Limb (tissue), 2 donors: Measurements from ENCODE around the gene ADAMTSL5.

Experiments used
- DNase-seq, 2 donors: peaks; one replicate each; pipeline ENCODE4 v3.0.0-alpha.2; 2016; ENCODE audit errors: extremely low spot score in 2 of 2

The ADAMTSL5 gene

DNA sequence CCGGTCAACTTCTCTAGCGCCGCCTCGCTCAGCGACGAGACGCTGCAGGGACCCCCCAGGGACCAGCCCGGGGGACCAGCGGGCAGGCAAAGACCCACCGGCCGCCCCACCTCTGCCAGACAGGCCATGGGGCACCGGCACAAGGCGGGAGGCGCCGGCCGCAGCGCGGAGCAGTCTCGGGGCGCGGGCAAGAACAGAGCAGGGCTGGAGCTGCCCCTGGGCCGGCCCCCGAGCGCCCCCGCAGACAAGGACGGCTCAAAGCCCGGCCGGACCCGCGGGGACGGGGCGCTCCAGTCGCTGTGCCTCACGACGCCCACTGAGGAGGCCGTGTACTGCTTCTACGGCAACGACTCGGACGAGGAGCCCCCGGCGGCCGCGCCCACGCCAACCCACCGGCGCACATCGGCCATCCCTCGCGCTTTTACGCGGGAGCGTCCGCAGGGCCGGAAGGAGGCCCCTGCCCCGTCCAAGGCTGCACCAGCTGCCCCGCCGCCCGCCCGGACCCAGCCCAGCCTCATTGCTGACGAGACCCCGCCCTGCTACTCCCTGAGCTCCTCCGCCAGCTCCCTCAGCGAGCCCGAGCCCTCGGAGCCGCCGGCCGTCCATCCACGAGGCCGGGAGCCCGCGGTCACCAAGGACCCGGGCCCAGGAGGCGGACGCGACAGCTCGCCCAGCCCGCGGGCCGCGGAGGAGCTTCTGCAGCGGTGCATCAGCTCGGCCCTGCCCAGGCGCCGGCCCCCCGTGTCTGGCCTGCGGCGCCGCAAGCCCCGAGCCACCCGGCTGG lies 45.1 kb downstream of the ADAMTSL5 start:
- DNase-seq: peak in 1 of 2 donors; percentile 42

DNA sequence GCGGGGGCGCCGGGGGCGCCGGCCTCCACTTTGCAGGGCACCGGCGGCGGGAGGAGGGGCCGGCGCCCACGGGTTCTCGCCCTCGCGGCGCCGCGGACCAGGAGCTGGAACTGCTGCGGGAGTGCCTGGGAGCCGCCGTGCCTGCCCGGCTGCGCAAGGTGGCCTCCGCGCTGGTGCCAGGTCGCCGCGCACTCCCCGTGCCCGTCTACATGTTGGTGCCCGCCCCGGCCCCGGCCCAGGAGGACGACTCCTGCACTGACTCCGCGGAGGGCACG lies 45.7 kb downstream of the ADAMTSL5 start:
- DNase-seq: peak in 1 of 2 donors; percentile 44

DNA sequence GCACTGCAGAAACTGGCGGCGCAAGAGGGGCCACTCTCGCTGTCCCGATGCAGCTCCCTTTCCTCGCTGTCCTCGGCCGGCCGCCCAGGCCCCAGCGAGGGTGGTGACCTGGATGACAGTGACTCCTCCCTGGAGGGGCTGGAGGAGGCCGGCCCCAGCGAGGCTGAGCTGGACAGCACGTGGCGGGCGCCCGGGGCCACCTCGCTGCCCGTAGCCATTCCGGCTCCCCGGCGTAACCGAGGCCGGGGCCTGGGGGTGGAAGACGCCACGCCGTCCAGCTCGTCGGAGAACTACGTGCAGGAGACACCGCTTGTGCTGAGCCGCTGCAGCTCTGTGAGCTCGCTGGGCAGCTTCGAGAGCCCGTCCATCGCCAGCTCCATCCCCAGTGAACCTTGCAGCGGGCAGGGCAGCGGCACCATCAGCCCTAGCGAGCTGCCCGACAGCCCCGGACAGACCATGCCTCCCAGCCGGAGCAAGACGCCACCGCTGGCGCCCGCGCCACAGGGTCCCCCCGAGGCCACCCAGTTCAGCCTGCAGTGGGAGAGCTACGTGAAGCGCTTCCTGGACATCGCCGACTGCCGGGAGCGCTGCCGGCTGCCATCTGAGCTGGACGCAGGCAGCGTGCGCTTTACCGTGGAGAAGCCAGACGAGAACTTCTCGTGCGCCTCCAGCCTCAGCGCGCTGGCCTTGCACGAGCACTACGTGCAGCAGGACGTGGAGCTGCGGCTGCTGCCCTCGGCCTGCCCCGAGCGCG lies 46.2 kb downstream of the ADAMTSL5 start:
- DNase-seq: peak in 1 of 2 donors; percentile 40

DNA sequence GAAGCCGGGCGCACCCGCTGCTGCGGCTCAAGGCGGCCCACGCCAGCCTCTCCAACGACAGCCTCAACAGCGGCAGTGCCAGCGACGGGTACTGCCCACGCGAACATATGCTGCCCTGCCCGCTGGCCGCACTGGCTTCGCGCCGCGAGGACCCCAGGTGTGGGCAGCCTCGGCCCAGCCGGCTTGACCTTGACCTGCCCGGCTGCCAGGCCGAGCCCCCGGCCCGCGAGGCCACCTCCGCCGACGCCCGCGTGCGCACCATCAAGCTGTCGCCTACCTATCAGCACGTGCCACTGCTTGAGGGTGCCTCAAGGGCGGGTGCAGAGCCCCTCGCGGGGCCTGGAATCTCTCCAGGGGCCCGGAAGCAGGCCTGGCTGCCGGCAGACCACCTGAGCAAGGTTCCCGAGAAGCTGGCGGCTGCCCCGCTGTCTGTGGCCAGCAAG lies 46.8 kb downstream of the ADAMTSL5 start:
- DNase-seq: no peak

DNA sequence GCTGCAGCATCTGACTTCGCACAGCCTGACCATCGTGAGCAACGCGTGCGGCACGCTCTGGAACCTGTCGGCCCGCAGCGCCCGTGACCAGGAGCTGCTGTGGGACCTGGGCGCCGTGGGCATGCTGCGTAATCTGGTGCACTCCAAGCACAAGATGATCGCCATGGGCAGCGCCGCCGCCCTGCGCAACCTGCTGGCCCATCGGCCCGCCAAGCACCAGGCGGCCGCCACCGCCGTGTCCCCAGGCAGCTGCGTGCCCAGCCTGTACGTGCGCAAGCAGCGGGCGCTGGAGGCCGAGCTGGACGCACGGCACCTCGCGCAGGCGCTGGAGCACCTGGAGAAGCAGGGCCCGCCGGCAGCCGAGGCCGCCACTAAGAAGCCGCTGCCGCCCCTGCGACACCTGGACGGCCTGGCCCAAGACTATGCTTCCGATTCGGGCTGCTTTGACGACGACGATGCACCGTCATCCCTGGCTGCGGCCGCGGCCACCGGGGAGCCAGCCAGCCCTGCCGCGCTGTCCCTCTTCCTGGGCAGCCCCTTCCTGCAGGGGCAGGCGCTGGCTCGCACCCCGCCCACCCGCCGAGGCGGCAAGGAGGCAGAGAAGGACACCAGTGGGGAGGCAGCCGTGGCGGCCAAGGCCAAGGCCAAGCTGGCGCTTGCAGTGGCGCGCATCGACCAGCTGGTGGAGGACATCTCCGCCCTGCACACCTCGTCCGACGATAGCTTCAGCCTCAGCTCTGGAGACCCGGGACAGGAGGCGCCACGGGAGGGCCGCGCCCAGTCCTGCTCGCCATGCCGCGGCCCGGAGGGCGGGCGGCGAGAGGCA lies 47.4 kb downstream of the ADAMTSL5 start:
- peak in 1 of 2 donors; percentile 55 for DNase-seq

DNA sequence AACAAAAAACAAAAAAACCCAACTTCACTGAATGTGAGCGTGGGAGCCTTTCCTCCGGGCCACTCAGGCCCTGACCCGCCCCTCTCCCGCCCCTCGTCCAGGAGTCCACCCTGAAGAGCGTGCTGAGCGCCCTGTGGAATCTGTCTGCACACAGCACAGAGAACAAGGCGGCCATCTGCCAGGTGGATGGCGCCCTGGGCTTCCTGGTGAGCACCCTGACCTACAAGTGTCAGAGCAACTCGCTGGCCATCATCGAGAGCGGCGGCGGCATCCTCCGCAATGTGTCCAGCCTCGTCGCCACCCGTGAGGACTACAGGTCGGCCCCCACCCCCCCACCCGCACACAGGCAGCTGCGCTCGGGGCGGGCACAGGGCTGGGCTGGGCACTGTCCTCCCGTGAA lies 51.0 kb downstream of the ADAMTSL5 start:
- no peak for DNase-seq

DNA sequence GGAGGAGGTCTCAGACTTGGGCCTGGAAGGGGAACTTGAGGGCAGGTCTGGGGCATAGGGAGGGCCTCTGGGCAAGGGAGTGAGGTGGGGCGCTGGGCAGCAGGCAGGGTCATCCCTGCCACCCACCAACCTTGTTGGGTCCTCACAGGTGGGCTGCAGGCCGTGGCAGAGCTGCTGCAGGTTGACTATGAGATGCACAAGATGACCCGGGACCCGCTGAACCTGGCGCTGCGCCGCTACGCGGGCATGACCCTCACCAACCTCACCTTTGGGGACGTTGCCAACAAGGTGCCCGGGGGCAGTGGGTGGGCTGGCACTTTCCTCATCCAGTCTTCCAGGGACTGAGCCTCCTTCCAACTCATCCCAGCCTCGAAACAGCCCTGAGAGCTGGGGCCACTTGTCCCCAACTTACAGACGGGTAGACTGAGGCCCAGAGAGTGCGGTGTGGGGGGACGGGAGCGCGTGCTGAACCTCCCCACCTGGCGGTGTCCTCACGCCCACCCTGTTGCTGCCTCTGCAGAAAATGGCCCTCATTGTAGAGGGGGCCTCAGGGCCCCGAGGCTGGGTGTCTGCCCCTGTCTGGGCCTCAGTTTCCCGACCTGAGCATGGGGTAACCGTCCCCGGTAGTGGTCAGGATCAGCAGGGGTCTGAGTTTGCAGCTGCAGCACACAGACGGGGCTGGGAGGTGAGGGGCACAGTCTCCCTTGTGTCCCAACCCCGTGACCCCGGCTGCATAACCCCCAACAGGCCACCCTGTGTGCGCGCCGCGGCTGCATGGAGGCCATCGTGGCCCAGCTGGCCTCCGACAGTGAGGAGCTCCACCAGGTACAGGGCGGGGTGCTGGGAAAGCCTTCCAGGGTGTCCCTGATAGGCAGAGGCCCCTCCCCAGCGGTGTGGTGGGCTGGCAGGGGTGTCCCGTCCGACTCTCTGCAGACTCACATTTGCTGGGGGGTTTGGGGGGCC lies 52.5 kb downstream of the ADAMTSL5 start:
- no peak for DNase-seq

DNA sequence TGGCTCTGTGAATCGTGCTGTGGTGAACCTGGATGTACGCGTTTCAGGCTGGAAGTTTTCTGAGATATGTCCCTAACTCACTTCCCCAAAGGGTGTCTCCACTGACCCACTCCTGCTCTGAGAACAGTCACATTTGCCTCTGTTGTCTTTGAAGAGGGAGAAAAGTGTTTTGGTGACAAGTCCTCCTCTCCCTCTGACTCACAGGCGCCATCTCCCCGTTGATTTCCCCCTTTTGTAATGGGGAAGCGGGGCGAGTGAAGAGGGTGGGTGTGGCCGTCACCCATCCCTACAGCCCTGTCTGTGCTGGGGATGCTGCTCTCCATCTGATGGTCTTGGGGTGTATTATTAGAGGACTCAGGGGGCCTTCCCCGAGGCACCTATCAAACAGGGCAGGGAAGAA lies 53.3 kb downstream of the ADAMTSL5 start:
- no peak for DNase-seq

DNA sequence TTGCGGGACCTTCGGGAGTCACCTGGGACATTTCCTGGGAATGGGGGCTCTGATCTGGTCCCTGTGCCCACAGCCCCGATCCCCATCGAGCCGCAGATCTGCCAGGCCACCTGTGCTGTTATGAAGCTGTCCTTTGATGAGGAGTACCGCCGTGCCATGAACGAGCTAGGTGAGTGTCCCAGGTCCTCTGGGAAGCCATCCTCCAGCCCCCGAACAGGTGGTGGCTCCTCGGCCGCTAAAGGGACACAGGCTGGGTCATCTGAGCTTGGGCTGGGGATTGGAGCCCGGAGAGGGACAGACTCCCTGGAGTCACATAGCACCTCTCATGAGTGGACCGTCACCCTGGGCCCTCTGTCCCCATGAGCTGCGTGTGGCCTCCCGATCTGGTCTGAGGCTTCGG lies 54.9 kb downstream of the ADAMTSL5 start:
- no peak for DNase-seq

DNA sequence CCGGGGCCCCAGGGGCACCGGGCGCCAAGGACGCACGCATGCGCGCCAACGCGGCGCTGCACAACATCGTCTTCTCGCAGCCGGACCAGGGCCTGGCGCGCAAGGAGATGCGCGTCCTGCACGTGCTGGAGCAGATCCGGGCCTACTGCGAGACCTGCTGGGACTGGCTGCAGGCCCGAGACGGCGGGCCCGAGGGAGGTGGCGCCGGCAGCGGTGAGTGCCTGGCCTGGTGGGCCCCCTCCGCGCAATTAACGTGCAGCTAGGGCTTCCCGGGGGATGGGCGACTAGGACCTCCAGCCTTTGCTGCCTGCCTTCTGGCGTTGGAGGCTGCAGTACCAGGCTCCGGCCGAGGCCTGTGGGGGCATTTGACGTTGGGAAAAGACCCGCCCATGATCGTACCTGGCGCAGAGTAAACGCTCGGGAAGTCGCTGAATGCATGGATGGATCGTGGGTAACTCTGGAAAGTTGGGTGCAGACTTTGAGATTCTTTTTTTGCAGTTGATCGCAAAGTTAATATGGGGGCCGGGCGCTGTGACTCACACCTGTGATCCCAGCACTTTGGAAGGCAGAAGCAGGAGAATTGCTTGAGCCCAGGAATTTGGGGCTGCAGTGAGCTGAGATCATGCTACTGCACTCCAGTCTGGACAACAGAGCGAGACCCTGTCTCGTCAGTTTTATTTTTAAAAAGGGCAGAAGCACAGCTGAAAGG lies 55.6 kb downstream of the ADAMTSL5 start:
- peak in 1 of 2 donors; percentile 44 for DNase-seq

DNA sequence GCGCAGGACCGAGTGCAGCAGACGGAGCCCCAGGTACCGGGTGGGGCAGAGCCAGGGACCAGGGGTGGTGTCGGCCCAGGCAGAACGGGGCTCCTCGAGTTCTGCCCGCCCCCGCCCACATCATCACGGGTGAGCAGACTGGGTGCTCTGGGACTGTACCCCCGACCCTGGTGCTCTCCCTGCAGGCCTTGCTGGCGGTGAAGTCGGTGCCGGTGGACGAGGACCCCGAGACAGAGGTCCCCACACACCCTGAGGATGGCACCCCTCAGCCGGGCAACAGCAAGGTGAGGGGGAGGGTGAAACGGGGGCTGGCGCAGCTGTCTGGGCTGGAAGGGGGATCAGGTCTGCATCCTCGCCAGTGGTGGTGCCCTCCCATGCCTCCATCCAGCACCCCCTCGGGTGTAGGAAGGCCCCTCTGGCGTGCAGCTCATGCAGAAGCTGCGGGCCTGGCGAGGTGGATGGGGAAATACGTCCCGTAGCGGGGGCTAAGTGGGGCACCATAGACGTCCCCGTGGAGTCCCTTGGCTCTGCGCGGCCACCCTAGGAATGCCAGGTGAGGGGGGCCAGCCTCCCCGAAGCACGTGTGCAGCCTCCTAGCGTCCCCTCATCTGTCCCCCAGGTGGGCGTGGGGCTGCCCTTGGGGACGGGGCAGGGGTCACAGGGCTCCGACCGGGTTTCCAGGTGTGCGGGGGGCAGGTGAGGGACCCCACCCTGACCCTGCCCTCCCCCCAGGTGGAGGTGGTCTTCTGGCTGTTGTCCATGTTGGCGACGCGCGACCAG lies 56.5 kb downstream of the ADAMTSL5 start:
- DNase-seq: peak in 1 of 2 donors; percentile 34

DNA sequence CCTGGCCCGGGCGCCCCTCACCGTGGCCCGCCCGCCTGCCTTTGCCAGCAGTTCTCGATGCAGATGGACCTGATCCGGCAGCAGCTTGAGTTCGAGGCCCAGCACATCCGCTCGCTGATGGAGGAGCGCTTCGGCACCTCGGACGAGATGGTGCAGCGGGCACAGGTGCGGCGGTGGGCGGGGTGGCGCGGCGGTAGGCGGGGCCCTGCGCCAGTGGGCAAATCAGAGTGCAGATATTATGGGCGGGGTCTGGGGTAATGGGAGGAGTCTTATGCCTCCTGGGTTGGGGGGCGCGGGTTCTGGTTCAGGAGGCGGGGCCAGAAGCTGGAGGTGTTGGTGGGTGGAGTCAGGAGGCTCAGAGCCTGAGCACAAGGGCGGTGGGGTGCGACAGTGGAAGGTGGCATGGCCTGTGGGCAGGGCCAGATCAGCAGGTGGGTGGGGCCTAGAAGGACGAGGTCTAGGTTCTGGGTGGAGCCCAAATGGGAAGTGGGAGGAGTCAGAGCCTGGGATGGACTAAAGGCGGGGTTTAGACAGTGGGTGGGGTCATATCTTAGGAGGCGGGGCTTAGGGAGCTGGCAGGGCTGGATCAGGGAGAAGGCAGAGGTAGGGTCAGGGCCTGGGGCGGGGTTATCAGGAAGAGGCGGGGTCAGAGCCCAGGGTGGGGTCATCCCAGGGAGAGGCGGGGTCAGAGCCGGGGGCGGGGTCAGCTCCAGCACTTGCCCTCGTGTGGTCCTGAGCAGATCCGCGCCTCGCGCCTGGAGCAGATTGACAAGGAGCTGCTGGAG lies 57.3 kb downstream of the ADAMTSL5 start:
- peak in 1 of 2 donors; percentile 59 for DNase-seq
